Right lobe of liver (tissue), 4 donors: Measurements from ENCODE around the gene CCDC158.

Experiments used
- CTCF ChIP-seq, 4 donors: fragments of 200-600 bp in 3 of 4; fragments of 450-650 bp in 1 of 4; IDR thresholded peaks; one replicate each; pipeline versions ENCODE4 v1.5.1 to v1.8.0; 2016 to 2022; ENCODE audit warnings: antibody characterized with exemption in 4 of 4, mild to moderate bottlenecking in 2 of 4
- POLR2A ChIP-seq: fragments of 450-650 bp; IDR thresholded peaks from one replicate; pipeline ENCODE4 v1.6.1; 2017; ENCODE audit warnings: antibody characterized with exemption, mild to moderate bottlenecking
- donor health status: DM: no; HTN: no; CAD: no.
- donor health status: DM: no; HTN: no; CAD: no.
- donor health status: DM: no; HTN: yes; CAD: no.

GRCh38 chr4:76342803-76343202 lies 78.1 kb downstream of the CCDC158 start:
- TF ChIP-seq CTCF (IDR thresholded peaks at IDR 0.05): no peak
- TF ChIP-seq POLR2A: no peak
